Stimulated activated CD8-positive, alpha-beta memory T cell treated with anti-CD3 and anti-CD28 coated beads, Interleukin-7, amount 100 ng/mL, for 4 hours (primary cell): ENCODE measurements around the gene IL19.
"Not testable (repeated sequence)": the region's sequence is repeated elsewhere in the genome, so short reads cannot be mapped to it uniquely, and the experiment has no call there.

Experiments
- DNase-seq, 2 donors: peaks; one replicate each; pipeline ENCODE4 v3.0.0-alpha.2; 2020; ENCODE audit warnings: low read depth in 2 of 2

IL19 gene

GRCh38 chr1:206832352-206832880, 61.8 kb downstream of the IL19 start:
- no peak for DNase-seq

DNA sequence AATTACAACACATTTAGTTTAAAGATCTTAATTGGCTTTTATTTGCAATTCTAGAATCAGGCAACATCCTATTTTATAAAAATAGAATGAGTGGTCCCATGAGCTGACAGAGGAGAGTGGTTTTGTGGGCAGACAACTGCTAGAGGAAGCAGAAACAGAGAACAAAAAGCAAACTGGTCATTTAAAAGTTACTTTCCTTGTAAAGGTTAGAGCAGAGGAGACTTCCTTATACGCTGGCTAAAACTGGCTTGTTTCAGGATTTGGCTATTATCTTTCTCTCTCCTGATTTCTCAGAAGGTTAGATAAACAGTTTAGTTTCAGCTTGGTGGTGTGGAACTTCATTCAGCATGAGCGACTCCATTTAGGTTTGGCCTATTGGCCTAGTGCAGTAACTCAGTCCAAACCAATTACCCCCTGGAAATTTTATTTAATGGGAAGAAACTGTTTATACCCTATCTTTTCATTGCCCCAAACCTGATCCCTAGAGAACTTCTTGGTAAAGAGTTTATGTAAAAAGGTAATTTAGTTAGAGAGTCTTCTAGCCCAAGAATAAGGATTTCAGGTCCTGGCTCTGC, 62.6 kb downstream of the IL19 start:
- DNase-seq: no peak

GRCh38 chr1:206833801-206834200, 63.2 kb downstream of the IL19 start:
- no peak for DNase-seq

- no peak for DNase-seq
Observed at GRCh38 chr1:206834217-206834616, 63.6 kb downstream of the IL19 start.

GRCh38 chr1:206834711-206835110, 64.1 kb downstream of the IL19 start:
- no peak for DNase-seq

GRCh38 chr1:206835186-206835585, 64.6 kb downstream of the IL19 start:
- DNase-seq: no peak

DNA sequence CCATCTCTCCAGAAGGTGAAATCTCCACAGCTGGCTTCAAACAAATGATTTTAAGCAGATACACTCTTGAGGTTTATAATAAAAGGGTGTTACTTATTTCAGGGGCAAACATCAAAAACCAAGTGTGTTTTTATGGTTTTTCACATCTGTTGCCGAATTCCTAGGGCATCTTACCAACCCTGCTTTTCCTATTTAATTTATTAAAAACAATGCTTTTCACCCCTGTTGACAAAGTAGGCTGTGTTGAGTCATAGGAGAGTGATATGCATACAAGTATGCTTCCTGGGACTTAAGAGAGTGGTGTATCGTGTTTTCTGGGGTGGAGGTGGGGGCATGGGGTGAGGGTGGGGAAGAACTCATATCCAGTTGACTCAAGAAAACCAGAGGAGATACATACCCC, 65.5 kb downstream of the IL19 start:
- no peak for DNase-seq

DNA sequence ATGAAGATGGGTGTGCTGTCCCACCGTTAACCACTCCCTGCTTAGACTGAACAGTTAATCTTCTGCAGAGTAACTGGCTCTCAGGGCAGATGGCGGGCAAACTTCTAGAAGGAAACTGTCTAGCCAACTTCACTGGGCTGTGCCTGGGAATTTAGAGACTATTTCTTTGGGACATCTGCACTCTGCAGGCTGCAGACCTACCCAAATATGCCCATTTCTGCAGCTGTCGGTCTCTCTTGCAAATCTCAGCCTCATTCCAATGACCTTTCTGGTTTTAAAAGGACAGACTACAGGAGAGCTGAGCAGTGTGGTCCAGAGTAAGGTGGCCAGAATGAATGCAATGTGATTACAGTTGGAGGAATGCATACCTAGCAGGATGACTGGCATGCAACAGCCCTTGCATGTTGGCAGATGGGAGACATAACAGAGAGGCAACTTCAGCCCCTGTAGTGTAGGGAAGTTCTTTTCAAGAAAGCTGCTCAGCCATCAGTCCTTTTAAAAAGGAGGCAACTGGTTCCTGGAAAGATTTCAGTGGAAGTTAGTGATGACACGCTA, 68.5 kb downstream of the IL19 start:
- DNase-seq: no peak

DNA sequence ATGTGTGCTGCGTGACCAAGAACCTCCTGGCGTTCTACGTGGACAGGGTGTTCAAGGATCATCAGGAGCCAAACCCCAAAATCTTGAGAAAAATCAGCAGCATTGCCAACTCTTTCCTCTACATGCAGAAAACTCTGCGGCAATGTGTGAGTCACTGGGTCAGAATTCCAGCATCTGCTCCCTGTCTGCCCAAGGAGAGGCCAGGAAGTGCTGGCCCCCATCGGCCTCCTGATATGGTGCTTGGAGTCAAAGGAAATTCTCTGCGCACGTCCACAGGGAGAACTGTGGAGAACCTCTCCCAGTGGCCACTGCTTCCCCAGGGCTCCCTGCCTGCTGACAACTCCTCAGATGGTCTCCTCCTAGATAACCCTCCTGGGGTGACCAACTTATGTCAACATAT, 69.3 kb downstream of the IL19 start:
- no peak for DNase-seq

- no peak for DNase-seq
Observed at GRCh38 chr1:206841609-206842323, 71.2 kb downstream of the IL19 start.

GRCh38 chr1:206842854-206843253, 72.3 kb downstream of the IL19 start:
- DNase-seq: no peak

- no peak for DNase-seq
Observed at GRCh38 chr1:206843626-206844025, 73.1 kb downstream of the IL19 start.

DNA sequence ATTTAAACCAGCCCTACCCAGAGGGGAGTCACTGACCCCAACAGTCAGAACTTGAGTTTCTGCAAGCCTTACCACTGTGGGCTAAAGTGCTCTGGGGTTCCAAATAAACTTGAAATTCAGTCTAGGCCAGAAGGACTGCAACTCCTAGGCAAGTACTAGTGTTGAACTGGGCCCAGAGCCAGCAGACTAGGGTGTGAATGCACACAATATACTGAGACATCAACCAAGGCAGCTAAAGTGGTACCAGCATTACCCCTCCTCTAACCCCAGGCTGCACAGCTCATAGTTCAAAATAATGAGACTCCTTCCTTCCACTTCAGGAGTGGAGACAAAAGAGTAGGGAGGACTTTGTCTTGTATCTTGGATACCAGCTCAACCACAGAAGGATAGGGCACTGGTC, 75.9 kb downstream of the IL19 start:
- no peak for DNase-seq

DNA sequence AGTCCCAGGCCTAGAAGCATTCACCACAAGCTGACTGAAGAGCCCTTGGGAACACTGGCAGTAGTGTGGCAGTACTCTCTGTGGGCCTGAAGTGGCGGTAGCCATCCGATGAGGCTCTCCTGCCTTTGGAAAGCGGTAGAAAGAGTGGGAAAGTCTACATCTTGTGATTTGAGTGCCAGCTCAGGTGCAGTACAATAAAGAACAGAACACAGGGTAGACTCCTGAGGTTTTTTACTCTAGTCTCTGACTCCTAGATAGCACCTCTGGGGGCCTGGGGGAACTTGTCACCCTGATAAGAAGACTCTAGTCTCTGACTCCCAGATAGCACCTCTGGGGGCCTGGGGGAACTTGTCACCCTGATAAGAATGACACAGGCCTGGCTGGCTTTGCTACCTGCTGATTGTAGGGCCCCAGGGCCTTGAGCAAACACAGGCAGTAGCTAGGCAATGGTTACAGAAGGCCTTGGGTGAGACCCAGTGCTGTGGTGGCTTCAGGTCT, 76.8 kb downstream of the IL19 start:
- DNase-seq: no peak

DNA sequence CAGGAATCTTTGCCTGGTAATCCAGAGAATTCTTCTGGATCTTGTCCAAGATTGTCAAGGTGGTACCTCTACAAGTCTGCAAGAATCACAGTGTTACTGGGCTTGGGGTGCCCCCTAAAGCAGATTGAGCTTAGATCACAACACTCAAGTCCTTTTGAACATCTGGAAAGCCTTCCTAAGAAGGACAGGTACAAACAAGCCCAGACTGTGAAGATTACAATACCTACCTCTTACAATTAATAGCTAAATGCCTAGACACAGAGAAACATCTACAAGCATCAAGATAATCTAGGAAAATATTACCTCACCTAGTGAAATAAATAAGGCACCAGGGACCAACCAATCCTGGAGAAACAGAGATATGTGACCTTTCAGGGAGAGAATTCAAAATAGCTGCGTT, 77.4 kb downstream of the IL19 start:
- DNase-seq: no peak

DNA sequence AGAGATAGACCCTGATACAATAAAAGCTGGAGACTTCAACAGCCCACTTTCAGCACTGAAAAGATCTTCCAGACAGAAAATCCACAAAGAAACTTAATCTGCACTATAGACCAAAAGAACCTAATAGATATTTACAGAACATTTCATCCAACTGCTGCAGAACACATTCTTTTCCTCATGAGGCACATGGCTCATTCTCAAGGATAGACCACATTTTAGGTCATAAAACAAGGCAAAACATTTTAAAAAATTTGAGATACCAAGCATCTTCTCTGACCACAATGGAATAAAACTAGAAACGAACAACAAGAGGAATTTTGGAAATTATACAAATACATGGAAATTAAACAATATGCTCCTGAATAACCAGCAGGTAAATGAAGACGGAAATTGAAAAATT, 79.8 kb downstream of the IL19 start:
- no peak for DNase-seq

GRCh38 chr1:206851341-206852010, 80.9 kb downstream of the IL19 start:
- DNase-seq: no peak

- DNase-seq: not testable (repeated sequence)
Observed at GRCh38 chr1:206852662-206853061, 82.1 kb downstream of the IL19 start.

DNA sequence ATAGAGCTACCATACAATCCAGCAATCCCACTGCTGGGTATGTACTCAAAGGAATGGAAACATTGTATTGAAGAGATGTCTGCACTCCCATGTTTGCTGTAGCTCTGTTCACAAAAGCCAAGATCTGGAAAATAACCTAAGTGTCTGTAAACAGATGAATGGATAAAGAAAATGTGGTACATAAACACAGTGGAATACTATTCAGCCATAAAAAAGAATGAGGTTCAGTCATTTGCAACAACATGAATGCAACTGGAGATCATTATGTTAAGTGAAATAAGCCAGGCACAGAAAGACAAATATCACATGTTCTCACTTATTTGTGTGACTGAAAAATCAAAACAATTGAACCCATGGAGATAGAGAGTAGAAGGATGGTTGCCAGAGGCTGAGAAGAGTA, 83.1 kb downstream of the IL19 start:
- DNase-seq: not testable (repeated sequence)

DNA sequence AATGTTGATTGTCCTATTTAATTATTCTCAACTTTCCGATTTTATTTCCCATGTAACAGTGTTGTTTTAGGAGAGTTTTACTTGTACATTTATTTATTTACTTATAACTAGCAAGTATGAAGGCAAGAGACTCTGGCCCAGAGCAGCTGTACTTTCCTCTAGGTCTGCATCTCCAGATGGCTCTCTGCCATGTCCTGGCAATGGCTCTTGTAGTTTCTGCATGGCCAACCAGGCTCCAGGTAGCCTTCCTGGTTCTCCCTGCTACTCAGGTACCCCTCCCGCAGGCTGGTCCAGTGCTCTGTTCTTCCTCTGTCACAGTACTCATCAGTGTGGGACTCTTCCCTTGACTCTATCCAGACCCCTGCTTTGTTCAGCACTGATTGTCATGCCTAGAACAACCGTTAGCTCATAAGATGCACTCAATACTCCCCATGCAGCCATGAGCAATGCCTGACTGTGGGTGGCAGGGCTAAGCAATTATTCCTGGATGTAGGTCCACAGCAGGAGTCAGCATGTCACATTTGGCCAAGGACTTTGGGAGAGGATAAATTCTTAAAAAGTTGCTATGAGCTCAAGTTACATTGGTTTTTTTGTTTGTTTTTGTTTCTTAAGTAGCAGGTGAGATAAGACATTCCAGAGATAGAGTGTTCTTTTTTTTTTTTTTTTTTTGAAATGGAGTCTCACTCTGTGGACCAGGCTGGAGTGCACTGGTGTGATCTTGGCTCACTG, 84.0 kb downstream of the IL19 start:
- no peak for DNase-seq

- no peak for DNase-seq
Observed at GRCh38 chr1:206855859-206856258, 85.3 kb downstream of the IL19 start.
